GM18951 (cell line): ENCODE results near the gene CDHR5.

Experiments used
- POLR2A ChIP-seq: IDR thresholded peaks from 4 replicates; pipeline ENCODE4 v1.6.1; 2011; ENCODE audit warnings: mild to moderate bottlenecking; ENCODE audit not compliant: insufficient read length, insufficient read depth; ENCODE audit errors: extremely low read depth
- in situ Hi-C: fragments of 300-500 bp; cut with MboI; formaldehyde crosslinking; loops from one replicate; pipeline ENCODE4 v1.12.0; 2022; ENCODE audit warnings: low sequenced_read_pairs, mixed read lengths, inconsistent platforms; ENCODE audit not compliant: unreplicated experiment

Gene CDHR5

GRCh38 chr11:589798-590197 is 35.0 kb downstream of the CDHR5 start:
- no peak for TF ChIP-seq POLR2A
- in situ Hi-C loops: no loop called here

- in situ Hi-C loops: no loop called here
Observed at GRCh38 chr11:587978-588380, 36.8 kb downstream of the CDHR5 start.

GRCh38 chr11:587546-587945 is 37.2 kb downstream of the CDHR5 start:
- no peak for TF ChIP-seq POLR2A
- in situ Hi-C loops: no loop called here

More at GRCh38 chr11:587978-588380, 36.8 kb downstream of the CDHR5 start:
- TF ChIP-seq POLR2A: no peak

- in situ Hi-C loops: no loop called here
- TF ChIP-seq POLR2A: no peak
Observed at GRCh38 chr11:586376-587316, 38.1 kb downstream of the CDHR5 start.

GRCh38 chr11:584287-584686 is 40.5 kb downstream of the CDHR5 start:
- in situ Hi-C loops: no loop called here
- TF ChIP-seq POLR2A: no peak

- no peak for TF ChIP-seq POLR2A
- in situ Hi-C loops: no loop called here
Observed at GRCh38 chr11:581752-582151, 43.0 kb downstream of the CDHR5 start.

- TF ChIP-seq POLR2A: no peak
- in situ Hi-C loops: no loop called here
Observed at GRCh38 chr11:581342-581741, 43.4 kb downstream of the CDHR5 start.

- no peak for TF ChIP-seq POLR2A
- in situ Hi-C loops: no loop called here
Observed at GRCh38 chr11:579830-580601, 44.7 kb downstream of the CDHR5 start.

- in situ Hi-C loops: no loop called here
- TF ChIP-seq POLR2A: no peak
Observed at GRCh38 chr11:578276-579035, 46.3 kb downstream of the CDHR5 start.

- in situ Hi-C loops: no loop called here
- no peak for TF ChIP-seq POLR2A
Observed at GRCh38 chr11:577611-577894, 47.2 kb downstream of the CDHR5 start.

GRCh38 chr11:576811-577610 is 47.7 kb downstream of the CDHR5 start:
- in situ Hi-C loops: no loop called here
- no peak for TF ChIP-seq POLR2A

- in situ Hi-C loops: no loop called here
- TF ChIP-seq POLR2A: peak; percentile 82
Observed at GRCh38 chr11:575996-576768, 48.6 kb downstream of the CDHR5 start, which contains the start of gene PHRF1. TSS of gene PHRF1 (plus strand) at chr11:576470. CDS start at chr11:581513, 5,043 bp downstream.
